Upper lobe of left lung (tissue), 4 donors: ENCODE measurements around the gene KMT2C.
"Not testable (repeated sequence)": the region's sequence is repeated elsewhere in the genome, so short reads cannot be mapped to it uniquely, and the experiment has no call there.

Source experiments
- CTCF ChIP-seq, 6 experiments: fragments of 450-650 bp in 4 of 6; fragments of 200-600 bp in 2 of 6; sonication (generic) in 2 of 6; IDR thresholded peaks; one replicate each; pipeline ENCODE4 v1.5.1; 2016 to 2019; ENCODE audit warnings: antibody characterized with exemption in 6 of 6
- EP300 ChIP-seq, 4 donors: sonication (generic); formaldehyde crosslinking; IDR thresholded peaks; one replicate each; pipeline ENCODE4 v1.5.1; 2017; ENCODE audit warnings: antibody characterized with exemption in 4 of 4, control low read depth in 2 of 4
- POLR2A ChIP-seq, 4 donors: fragments of 450-650 bp; IDR thresholded peaks; one replicate each; pipeline ENCODE4 v1.5.1; 2016 to 2017; ENCODE audit warnings: antibody characterized with exemption in 4 of 4, mild to moderate bottlenecking in 2 of 4
- POLR2AphosphoS5 ChIP-seq, 2 donors: sonication (generic); formaldehyde crosslinking; IDR thresholded peaks; one replicate each; pipeline ENCODE4 v1.5.1; 2017; ENCODE audit warnings: antibody characterized with exemption in 2 of 2

- TF ChIP-seq CTCF, POLR2A, POLR2AphosphoS5, EP300 (IDR thresholded peaks at IDR 0.05): not testable (repeated sequence)
These were observed 201.4 kb downstream of the KMT2C start for GRCh38 chr7:152234421-152234820.
